Fibroblast of the aortic adventitia (primary cell): ENCODE measurements around the gene ZNF778. TPM values are rescaled to one million over a fixed set of nuclear protein-coding genes. Genes with fewer than 3 reads are reported as not detected.

Source experiments
- DNase-seq: peaks from one replicate; pipeline ENCODE4 v3.0.0-alpha.2; 2010; ENCODE audit warnings: low read depth
- H3K4me3 ChIP-seq: 2 replicates; pipeline ENCODE4 v1.5.1; 2011; ENCODE audit warnings: low read depth, mild to moderate bottlenecking, control low read depth, low read length, moderate library complexity
- CTCF ChIP-seq: IDR thresholded peaks from 2 replicates; pipeline ENCODE4 v1.5.1; 2011; ENCODE audit warnings: mild to moderate bottlenecking, low read length, control low read depth, inconsistent platforms; ENCODE audit not compliant: insufficient read depth
- total RNA-seq: library from RNA; depleted of rRNA; stranded (reverse); fragments of >200 nt; gene quantifications from 2 replicates; pipeline ENCODE4 v1.2.3, GENCODE V29; 2012; ENCODE audit warnings: low replicate concordance

The ZNF778 gene
- total RNA-seq, 1 donor = 8.0 TPM

GRCh38 chr16:89224665-89225064 lies 7.2 kb downstream of the ZNF778 start:
- no peak for TF ChIP-seq CTCF
- H3K4me3 ChIP-seq = no peak overlapping the region
- no peak for DNase-seq

- DNase-seq = no peak
- H3K4me3 ChIP-seq = no peak overlapping the region
- TF ChIP-seq CTCF = no peak
Observed at GRCh38 chr16:89230255-89230654, 12.8 kb downstream of the ZNF778 start.

- no peak overlapping the region for H3K4me3 ChIP-seq
- no peak for DNase-seq
- TF ChIP-seq CTCF = no peak
Observed at GRCh38 chr16:89232107-89232506, 14.6 kb downstream of the ZNF778 start.

- no peak for DNase-seq
- TF ChIP-seq CTCF = no peak
Observed at GRCh38 chr16:89233678-89234490, 16.4 kb downstream of the ZNF778 start.

GRCh38 chr16:89237733-89238132 lies 20.2 kb downstream of the ZNF778 start:
- H3K4me3 ChIP-seq = no peak overlapping the region
- no peak for DNase-seq
- no peak for TF ChIP-seq CTCF

More at GRCh38 chr16:89233678-89234490, 16.4 kb downstream of the ZNF778 start:
- no peak overlapping the region for H3K4me3 ChIP-seq

GRCh38 chr16:89241187-89242007 lies 23.9 kb downstream of the ZNF778 start:
- no peak for TF ChIP-seq CTCF
- peak overlapping the region; percentile 88 for H3K4me3 ChIP-seq
- peak; percentile 88 for DNase-seq
